Neutrophil (primary cell): Measurements from ENCODE around the gene PRDM16.

Source experiments
- H3K27ac ChIP-seq: fragments of 200-600 bp; sonication (generic); 2 replicates; pipeline ENCODE4 v1.5.1; 2016; ENCODE audit warnings: mild to moderate bottlenecking, moderate library complexity
- H3K27me3 ChIP-seq: fragments of 200-600 bp; sonication (generic); 2 replicates; pipeline ENCODE4 v1.6.0; 2016; ENCODE audit warnings: mild to moderate bottlenecking
- H3K36me3 ChIP-seq: fragments of 200-600 bp; sonication (generic); 2 replicates; pipeline ENCODE4 v1.5.1; 2017
- H3K4me1 ChIP-seq, 2 experiments: fragments of 200-600 bp in 1 of 2; sonication (generic) in 1 of 2; 1 replicate in 1 of 2; 2 replicates in 1 of 2; pipeline versions ENCODE4 v1.5.1 to v1.6.1; 2013 to 2016; ENCODE audit warnings: low read depth in 1 of 2, low read length in 1 of 2, mild to moderate bottlenecking in 1 of 2, moderate library complexity in 1 of 2; ENCODE audit not compliant: control insufficient read depth in 1 of 2, insufficient read depth in 1 of 2
- H3K4me3 ChIP-seq, 2 experiments: fragments of 200-600 bp in 1 of 2; sonication (generic) in 1 of 2; 1 replicate in 1 of 2; 2 replicates in 1 of 2; pipeline ENCODE4 v1.5.1; 2013 to 2016; ENCODE audit warnings: low read depth in 1 of 2, low read length in 1 of 2, mild to moderate bottlenecking in 1 of 2, moderate library complexity in 1 of 2
- H3K9me3 ChIP-seq: fragments of 200-600 bp; sonication (generic); 2 replicates; pipeline ENCODE4 v1.5.1; 2016
- CTCF ChIP-seq: fragments of 200-600 bp; sonication (generic); IDR thresholded peaks from 2 replicates; pipeline ENCODE4 v1.5.1; 2016; ENCODE audit warnings: antibody characterized with exemption

Gene PRDM16

DNA sequence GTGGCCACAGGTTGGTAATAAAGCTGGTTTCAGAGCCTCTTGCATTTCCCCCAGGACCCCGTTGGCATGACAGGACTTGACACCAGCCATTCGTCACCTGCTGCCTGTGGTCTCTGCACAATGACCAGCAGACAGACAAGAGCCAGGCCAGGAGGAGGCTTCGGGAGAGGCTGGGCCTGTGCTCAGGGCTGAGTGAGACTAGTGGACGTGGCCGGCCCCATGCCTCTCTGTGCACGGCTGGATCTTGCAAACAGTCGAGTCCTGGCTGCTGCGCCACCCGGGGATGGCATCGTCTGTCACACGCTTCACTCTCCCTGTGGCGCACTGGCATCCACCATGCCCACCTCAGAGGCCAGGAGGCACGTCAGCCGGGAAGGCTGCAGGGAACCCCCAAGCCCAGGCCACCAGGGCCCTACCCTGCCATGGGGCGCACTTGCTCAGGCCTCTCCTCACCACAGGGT is 208.0 kb downstream of the PRDM16 start:
- no peaks in the 10 kb centered on the region for H3K27me3 ChIP-seq

DNA sequence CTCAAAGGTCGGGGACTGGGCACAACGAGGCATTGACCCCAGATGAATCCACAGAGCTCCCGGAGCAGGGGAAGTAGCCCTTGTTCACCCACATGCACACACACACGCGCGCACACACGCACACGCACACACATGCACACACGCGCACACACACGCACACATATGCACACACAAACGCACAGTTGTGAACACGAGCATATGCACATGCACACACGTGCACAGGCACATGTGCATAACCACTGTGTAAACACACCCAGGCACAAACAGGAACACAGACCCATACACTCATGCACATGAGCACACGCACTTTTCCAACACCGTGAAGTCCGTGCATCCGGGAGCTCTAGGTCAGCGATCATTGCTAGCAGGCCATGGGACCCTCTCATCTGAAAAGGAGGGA is 208.6 kb downstream of the PRDM16 start:
- Histone ChIP-seq H3K27me3 (no peaks in the 10 kb centered on the region), H3K36me3 (no peaks in the 10 kb centered on the region), H3K4me1 (no peaks in the 10 kb centered on the region), H3K4me3 (no peak overlapping the region), H3K9me3 (no peaks in the 10 kb centered on the region), H3K27ac (no peak overlapping the region)
- no peak for TF ChIP-seq CTCF

More for the DNA sequence above, 208.0 kb downstream of the PRDM16 start:
- Histone ChIP-seq H3K4me3 (no peak overlapping the region), H3K27ac (no peak overlapping the region), H3K36me3 (no peaks in the 10 kb centered on the region), H3K4me1 (no peaks in the 10 kb centered on the region), H3K9me3 (no peaks in the 10 kb centered on the region)
- TF ChIP-seq CTCF, result no peak

- H3K27me3 ChIP-seq, result no peaks in the 10 kb centered on the region
- no peaks in the 10 kb centered on the region for H3K4me1 ChIP-seq
- no peak for TF ChIP-seq CTCF
- no peaks in the 10 kb centered on the region for H3K9me3 ChIP-seq
- no peaks in the 10 kb centered on the region for H3K36me3 ChIP-seq
- H3K4me3 ChIP-seq, result no peak overlapping the region
- H3K27ac ChIP-seq, result no peak overlapping the region
Observed at GRCh38 chr1:3278416-3279181, 209.6 kb downstream of the PRDM16 start.

- TF ChIP-seq CTCF, result no peak
- Histone ChIP-seq H3K4me1 (no peaks in the 10 kb centered on the region), H3K4me3 (no peak overlapping the region), H3K27ac (no peak overlapping the region), H3K36me3 (no peaks in the 10 kb centered on the region), H3K9me3 (no peaks in the 10 kb centered on the region), H3K27me3 (peaks cover 4% of the 10 kb centered on the region)
Observed at GRCh38 chr1:3279182-3279470, 210.1 kb downstream of the PRDM16 start.

DNA sequence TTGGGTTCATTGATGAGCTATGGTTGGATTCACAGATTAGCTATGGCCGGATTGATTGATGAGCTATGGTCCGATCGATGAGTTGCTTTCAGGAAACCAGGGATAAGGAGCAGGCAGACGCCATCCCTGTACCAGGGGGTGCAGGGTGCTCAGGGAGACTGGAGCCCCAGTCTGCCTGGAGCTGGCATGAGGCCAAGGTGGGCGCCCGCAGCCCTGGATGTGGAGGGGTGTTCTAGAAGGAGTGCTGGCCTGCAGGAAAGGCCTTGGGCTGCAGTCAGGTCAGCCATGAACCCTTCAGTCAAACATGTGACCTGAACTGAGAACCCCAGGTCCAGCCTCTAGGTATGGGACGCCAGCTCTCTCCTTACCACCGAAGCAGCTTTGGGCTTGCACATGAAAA is 212.7 kb downstream of the PRDM16 start:
- no peaks in the 10 kb centered on the region for H3K36me3 ChIP-seq
- no peak overlapping the region for H3K4me3 ChIP-seq
- TF ChIP-seq CTCF, result no peak
- H3K27me3 ChIP-seq, result peaks cover 4% of the 10 kb centered on the region
- no peaks in the 10 kb centered on the region for H3K9me3 ChIP-seq
- no peak overlapping the region for H3K27ac ChIP-seq
- no peaks in the 10 kb centered on the region for H3K4me1 ChIP-seq

DNA sequence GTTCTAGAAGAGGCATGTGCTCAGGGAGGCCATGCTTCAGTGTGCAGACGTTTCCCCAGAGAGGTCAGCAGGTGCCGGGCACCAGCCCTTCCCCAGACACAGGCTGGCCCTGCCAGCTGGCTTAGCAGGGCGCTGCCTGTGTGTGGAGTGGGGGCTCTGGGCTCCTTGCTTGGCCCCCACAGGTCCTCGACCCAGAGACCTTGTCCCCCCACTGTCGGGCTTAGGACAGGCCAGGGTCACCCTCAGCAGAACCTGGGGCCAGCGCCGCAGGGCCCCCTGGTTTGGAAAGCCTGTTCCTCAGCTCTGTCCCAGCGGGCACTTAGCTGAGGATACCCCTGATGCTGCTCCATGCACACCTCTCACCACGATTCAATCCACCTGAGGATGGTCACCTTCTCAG is 213.2 kb downstream of the PRDM16 start:
- Histone ChIP-seq H3K4me1 (no peaks in the 10 kb centered on the region), H3K9me3 (no peaks in the 10 kb centered on the region), H3K4me3 (no peak overlapping the region), H3K27ac (no peak overlapping the region), H3K27me3 (peaks cover 4% of the 10 kb centered on the region), H3K36me3 (no peaks in the 10 kb centered on the region)
- TF ChIP-seq CTCF, result no peak
